Body of pancreas (tissue), 4 donors: ENCODE measurements around the gene SPDYE6. TPM values are rescaled to one million over a fixed set of nuclear protein-coding genes. Genes with fewer than 3 reads are reported as not detected.
"Not testable (repeated sequence)": the region's sequence is repeated elsewhere in the genome, so short reads cannot be mapped to it uniquely, and the experiment has no call there.

ENCODE experiments used
- ATAC-seq: fragments of 150-250 bp; one replicate; pipeline ENCODE4 v1.9.1; 2016
- DNase-seq, 4 donors: peaks; one replicate each; pipeline ENCODE4 v3.0.0-alpha.2; 2019
- H3K27ac ChIP-seq, 4 donors: fragments of 200-600 bp; sonication (generic); 1 replicate in 3 of 4; 2 replicates in 1 of 4; pipeline versions ENCODE4 v1.5.1 to v1.6.1; 2016 to 2019; ENCODE audit warnings: mild to moderate bottlenecking in 1 of 4, mixed read lengths in 1 of 4, moderate library complexity in 1 of 4
- H3K27me3 ChIP-seq, 2 donors: fragments of 200-600 bp; sonication (generic); one replicate each; pipeline ENCODE4 v1.6.0; 2016; ENCODE audit warnings: mild to moderate bottlenecking in 1 of 2
- H3K36me3 ChIP-seq, 2 donors: fragments of 200-600 bp; sonication (generic); replicated peaks in 1 of 2; 2 replicates each; pipeline ENCODE4 v1.5.1; 2016; ENCODE audit warnings: low read depth in 2 of 2; ENCODE audit not compliant: insufficient read depth in 1 of 2
- H3K4me1 ChIP-seq: fragments of 200-600 bp; sonication (generic); one replicate; pipeline ENCODE4 v1.6.0; 2016
- H3K4me3 ChIP-seq, 2 donors: fragments of 200-600 bp; sonication (generic); 1 replicate in 1 of 2; 2 replicates in 1 of 2; pipeline ENCODE4 v1.5.1; 2016 to 2019
- H3K9me3 ChIP-seq, 3 donors: fragments of 200-600 bp; sonication (generic); 1 replicate in 2 of 3; 2 replicates in 1 of 3; pipeline ENCODE4 v1.5.1; 2016
- CTCF ChIP-seq, 7 experiments: fragments of 450-650 bp in 4 of 7; fragments of 200-600 bp in 3 of 7; sonication (generic) in 3 of 7; IDR thresholded peaks; one replicate each; pipeline ENCODE4 v1.5.1; 2016 to 2019; ENCODE audit warnings: antibody characterized with exemption in 7 of 7
- POLR2A ChIP-seq, 3 donors: fragments of 450-650 bp; IDR thresholded peaks; one replicate each; pipeline ENCODE4 v1.6.1; 2016; ENCODE audit warnings: antibody characterized with exemption in 3 of 3, mild to moderate bottlenecking in 2 of 3
- WGBS, 2 donors: methylation state at CpG; one replicate each; pipeline ENCODE4 v1.1.5; 2017; 5-methylcytosine and 5-hydroxymethylcytosine counted together
- intact Hi-C: fragments of 100-400 bp; cut with DNase I; formaldehyde crosslinking; loops from one replicate; pipeline ENCODE4 v1.15.1; 2023
- total RNA-seq, 2 donors: library from RNA; depleted of rRNA; stranded (reverse); fragments of >200 nt; gene quantifications; one replicate each; pipeline ENCODE4 v1.1.0, GENCODE V29; 2016

The SPDYE6 gene, protein sequence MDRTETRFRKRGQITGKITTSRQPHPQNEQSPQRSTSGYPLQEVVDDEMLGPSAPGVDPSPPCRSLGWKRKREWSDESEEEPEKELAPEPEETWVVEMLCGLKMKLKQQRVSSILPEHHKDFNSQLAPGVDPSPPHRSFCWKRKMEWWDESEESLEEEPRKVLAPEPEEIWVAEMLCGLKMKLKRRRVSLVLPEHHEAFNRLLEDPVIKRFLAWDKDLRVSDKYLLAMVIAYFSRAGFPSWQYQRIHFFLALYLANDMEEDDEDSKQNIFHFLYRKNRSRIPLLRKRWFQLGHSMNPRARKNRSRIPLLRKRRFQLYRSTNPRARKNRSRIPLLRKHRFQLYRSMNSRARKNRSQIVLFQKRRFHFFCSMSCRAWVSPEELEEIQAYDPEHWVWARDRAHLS
- total RNA-seq: not detected

- not testable (repeated sequence) for H3K4me3 ChIP-seq, H3K9me3 ChIP-seq
These were observed at the start of gene SPDYE6 for GRCh38 chr7:102356344-102356743. SPDYE6 (minus strand) TSS chr7:102356444; CDS start chr7:102356023, 421 bp downstream.

DNA sequence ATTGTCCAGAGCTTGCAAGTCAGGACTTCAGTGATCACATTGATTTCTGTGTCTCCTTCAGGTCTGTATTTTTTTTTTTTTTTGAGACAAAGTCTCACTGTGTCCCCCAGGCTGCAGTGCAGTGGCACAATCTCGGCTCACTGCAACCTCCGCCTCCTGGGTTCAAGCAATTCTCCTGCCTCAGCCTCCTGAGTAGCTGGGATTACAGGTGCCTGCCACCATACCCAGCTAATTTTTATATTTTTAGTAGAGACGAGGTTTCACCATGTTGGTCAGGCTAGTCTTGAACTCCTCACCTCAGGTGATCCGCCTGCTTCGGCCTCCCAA lies 48.6 kb upstream of the SPDYE6 start:
- H3K9me3 ChIP-seq, H3K4me1 ChIP-seq, H3K27ac ChIP-seq, intact Hi-C loops, H3K4me3 ChIP-seq, H3K27me3 ChIP-seq, ATAC-seq, DNase-seq: not testable (repeated sequence)
- 90 to 95% methylated on average over 5 of the region's 5 CpGs for WGBS, 2 donors
- peaks cover 4 to 12% of the 10 kb centered on the region in 2 donors for H3K36me3 ChIP-seq

More at GRCh38 chr7:102356344-102356743, at the start of gene SPDYE6:
- H3K27me3 ChIP-seq, intact Hi-C loops, H3K27ac ChIP-seq, ATAC-seq, H3K4me1 ChIP-seq, H3K36me3 ChIP-seq, DNase-seq: not testable (repeated sequence)
- no CpG with 5 or more reads among the region's 6 CpGs for WGBS, 2 donors

DNA sequence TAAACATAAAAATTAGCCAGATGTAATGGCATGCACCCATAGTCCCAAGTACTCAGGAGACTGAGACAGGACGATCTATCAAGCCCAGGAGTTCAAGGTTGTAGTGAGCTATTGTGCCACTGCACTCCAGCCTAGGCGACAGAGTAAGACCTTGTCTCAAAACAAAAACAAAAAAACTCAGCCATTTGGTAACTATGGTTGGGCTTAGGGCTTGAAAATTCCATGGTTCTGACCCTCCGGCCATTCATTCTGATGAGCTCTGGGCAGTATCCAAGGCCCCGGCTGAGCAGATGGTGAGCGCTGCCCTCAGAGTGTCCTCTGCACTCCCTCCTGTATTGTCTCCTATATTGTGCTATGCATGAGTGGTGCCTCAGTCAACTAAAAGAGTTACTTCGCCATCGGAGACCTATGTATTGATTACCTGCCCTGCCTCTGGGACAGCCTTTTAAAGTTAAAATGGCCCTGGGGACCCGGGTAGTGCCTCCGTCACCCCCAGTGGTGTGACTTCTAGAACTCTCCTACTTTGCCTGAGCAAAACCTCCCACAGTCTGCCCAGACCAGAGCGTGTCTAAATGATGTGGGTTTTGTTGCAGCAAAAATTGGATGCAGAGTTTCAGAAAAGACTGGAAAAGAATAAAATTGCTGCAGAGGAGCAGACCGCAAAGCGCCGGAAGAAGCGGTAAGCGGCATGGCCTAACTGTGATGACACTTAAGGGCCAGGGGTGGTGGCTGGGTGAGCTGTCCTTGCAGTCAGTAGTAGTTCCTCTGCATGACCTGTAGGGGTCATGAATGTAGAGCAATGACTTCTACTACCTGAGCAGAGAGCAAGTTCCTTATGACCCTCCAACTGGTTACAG lies 48.0 kb upstream of the SPDYE6 start:
- Histone ChIP-seq H3K4me3 (no peak overlapping the region), H3K36me3 (peaks cover 4 to 12% of the 10 kb centered on the region in 2 donors), H3K9me3 (no peaks in the 10 kb centered on the region), H3K27ac (no peak overlapping the region), H3K4me1 (no peaks in the 10 kb centered on the region), H3K27me3 (no peaks in the 10 kb centered on the region)
- 68 to 69% methylated on average over 14 to 15 of the region's 15 CpGs for WGBS, 2 donors
- intact Hi-C loops: no loop called here
- peak in 2 of 4 donors; percentile 22 to 28 for DNase-seq
- TF ChIP-seq CTCF (IDR thresholded peaks at IDR 0.05) (peak in 6 of 7 experiments; percentile 50 to 61 (median 56)), POLR2A (IDR thresholded peaks at IDR 0.05) (no peak)
- ATAC-seq: peak; percentile 89

DNA sequence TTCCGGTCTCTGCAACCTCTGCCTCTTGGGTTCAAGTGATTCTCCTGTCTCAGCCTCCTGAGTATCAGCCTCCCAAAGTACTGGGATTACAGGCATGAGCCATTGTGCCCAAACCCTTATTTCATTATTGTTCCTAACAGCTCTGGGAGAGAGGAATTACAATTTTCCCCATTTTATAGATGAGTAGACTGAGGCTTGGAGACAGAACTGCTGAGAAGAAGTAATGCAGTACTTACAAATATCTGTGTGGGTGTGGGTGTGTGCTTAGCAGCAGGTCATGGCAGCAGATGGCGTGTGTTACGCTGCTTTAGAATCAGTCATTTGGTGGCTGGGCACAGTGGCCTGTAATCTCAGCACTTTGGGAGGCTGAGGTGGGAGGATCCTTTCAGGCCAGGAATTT lies 47.3 kb upstream of the SPDYE6 start:
- DNase-seq: no peak
- intact Hi-C loops: no loop called here
- Histone ChIP-seq H3K9me3 (no peaks in the 10 kb centered on the region), H3K27me3 (no peaks in the 10 kb centered on the region), H3K36me3 (peaks cover 4 to 12% of the 10 kb centered on the region in 2 donors), H3K4me1 (no peaks in the 10 kb centered on the region), H3K4me3 (no peak overlapping the region), H3K27ac (no peak overlapping the region)
- no peak for TF ChIP-seq POLR2A (IDR thresholded peaks at IDR 0.05)
- TF ChIP-seq CTCF (IDR thresholded peaks at IDR 0.05): no peak
- WGBS, 2 donors: 93 to 94% methylated on average over 3 of the region's 3 CpGs
- no peak for ATAC-seq

GRCh38 chr7:102400360-102400759 lies 44.1 kb upstream of the SPDYE6 start:
- no peaks in the 10 kb centered on the region for H3K27me3 ChIP-seq
- TF ChIP-seq CTCF (IDR thresholded peaks at IDR 0.05) (no peak), POLR2A (IDR thresholded peaks at IDR 0.05) (no peak)
- no peak overlapping the region for H3K4me3 ChIP-seq
- H3K36me3 ChIP-seq: peaks cover 4 to 8% of the 10 kb centered on the region in 2 donors
- ATAC-seq (no peak), DNase-seq (no peak)
- no peaks in the 10 kb centered on the region for H3K9me3 ChIP-seq
- 85 to 88% methylated on average over 5 of the region's 5 CpGs for WGBS, 2 donors
- intact Hi-C loops: no loop called here
- H3K4me1 ChIP-seq: peaks cover 14% of the 10 kb centered on the region
- H3K27ac ChIP-seq: no peak overlapping the region
